GM18511 (cell line): ENCODE results near the gene INF2.

Experiments used
- ATAC-seq: cut with Tn5 transposase; IDR thresholded peaks from one replicate; pipeline ENCODE4 v1.9.1; 2021; ENCODE audit warnings: mild to moderate bottlenecking, moderate library complexity; ENCODE audit not compliant: unreplicated experiment

INF2 gene

DNA sequence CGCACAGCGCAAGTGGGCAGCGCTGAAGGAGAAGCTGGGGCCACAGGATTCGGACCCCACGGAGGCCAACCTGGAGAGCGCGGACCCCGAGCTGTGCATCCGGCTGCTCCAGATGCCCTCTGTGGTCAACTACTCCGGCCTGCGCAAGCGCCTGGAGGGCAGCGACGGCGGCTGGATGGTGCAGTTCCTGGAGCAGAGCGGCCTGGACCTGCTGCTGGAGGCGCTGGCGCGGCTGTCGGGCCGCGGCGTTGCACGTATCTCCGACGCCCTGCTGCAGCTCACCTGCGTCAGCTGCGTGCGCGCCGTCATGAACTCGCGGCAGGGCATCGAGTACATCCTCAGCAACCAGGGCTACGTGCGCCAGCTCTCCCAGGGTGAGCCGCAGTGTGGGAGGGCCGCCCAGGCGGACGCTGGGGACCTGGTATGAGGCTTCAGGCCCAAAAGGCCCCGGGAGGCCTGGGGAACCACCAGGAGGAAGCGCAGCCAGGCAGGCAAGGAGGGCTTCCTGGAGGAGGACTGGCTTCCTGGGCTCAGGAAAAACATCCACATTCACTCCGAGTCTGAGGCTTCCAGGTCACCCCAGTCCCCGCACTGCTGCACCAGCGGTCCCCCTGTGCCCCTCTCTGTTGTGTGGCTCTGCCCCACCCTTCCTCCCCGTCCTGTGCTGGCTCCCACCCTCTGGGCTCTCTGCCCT lies 12.1 kb downstream of the INF2 start:
- no peak for ATAC-seq

DNA sequence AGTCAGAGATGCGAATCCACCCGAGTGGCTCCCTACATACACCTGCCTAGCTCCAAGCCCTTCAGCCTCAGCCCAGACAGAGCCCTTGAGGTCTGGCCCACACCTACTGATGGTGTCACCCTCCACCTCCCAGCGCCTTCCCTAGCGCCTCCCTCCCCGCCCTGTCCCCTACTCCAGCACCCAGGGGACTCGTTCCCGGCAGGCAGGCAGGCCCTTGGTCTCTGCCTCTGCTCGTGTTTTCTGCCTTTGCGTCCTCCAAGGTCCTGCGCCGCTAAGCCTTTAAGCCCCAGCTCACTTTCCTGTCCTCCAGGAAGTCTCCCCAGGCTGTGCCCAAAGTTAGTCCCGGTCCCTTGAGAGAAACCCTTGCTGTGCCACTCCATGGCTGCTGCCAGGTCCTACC lies 12.7 kb downstream of the INF2 start:
- no peak for ATAC-seq

DNA sequence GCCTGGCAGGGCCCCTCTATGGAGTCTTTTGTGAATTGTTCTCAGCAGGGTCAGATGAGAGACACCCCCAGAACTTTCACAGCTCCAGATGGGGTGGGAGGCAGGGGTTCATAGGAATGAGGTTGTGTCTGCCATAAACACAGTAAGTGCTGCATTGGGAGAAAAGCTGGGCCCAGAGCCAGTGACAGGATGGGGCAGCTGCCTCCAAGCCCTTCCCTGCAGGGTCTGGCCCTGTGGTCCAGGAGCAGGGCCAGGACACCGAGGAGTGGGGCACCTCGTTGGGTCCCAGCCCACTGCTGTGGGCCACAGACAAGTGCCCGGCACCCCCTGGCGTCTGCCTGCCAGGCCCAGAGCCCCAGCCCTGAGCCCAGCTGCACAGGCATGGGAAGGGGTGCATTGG lies 13.3 kb downstream of the INF2 start:
- no peak for ATAC-seq

DNA sequence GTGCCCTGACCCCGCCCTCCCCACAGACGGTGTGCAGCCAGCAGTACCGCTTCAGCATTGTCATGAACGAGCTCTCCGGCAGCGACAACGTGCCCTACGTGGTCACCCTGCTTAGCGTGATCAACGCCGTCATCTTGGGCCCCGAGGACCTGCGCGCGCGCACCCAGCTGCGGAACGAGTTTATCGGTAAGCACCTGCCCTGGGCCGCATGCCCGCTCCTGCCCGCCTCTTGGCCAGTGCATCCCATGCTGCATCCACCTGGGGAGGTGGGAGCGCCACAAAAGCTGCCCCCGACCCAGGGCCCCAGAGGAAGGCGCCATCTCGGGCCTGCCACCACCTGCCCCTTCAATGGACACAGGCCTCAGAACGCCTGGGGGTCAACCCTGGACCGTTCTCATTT lies 13.9 kb downstream of the INF2 start:
- ATAC-seq = no peak

DNA sequence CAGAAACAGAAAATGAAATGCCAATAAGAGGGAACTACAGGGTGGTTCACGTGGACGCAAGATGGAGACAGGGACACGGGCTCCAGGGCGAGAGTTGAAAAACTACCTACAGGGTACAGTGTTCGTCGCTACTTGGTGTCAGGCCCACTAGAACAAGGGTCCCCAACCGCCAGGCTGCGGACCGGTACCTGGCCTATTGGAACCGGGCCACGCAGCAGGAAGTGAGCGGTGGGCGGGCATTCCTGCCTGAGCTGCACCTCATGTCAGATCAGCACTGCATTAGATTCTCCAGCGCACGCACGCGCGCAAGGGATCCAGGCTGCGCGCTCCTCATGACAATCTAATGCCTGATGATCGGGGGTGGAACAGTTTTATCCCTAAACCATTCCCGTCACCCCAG lies 14.8 kb downstream of the INF2 start:
- ATAC-seq = no peak

DNA sequence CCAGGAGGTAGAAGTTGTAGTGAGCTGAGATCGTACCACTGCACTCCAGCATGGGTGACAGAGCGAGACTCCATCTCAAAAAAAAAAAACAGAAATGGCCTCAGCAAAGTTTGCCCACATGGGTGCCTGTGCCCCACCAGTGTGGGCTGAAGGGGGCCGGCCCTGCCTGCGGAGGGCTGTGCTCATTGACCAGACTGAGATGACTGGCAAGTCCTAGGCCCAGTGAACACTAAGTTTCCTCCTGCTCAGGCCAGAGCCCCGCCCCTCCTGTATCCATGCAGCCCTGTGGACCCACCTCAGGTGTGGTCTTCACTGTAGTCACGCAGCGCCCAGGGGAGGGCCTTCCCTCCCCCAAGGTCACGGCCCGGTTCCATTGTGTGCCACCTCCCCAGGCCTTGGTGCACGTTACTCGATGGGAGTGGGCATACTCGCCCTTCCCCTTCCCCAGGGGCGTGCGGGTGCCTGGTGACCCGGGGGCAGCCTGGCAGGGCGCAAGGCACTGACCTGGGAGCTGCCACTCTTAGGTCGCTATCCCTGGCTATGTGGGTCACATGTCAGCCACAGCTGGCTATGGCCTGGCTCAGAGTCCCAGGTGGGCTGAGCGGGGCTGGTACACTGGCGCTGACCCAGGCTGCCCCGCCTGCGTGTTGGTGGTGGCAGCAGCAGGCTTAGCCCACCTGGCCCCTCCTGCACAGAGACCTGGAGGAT lies 16.1 kb downstream of the INF2 start:
- no peak for ATAC-seq

DNA sequence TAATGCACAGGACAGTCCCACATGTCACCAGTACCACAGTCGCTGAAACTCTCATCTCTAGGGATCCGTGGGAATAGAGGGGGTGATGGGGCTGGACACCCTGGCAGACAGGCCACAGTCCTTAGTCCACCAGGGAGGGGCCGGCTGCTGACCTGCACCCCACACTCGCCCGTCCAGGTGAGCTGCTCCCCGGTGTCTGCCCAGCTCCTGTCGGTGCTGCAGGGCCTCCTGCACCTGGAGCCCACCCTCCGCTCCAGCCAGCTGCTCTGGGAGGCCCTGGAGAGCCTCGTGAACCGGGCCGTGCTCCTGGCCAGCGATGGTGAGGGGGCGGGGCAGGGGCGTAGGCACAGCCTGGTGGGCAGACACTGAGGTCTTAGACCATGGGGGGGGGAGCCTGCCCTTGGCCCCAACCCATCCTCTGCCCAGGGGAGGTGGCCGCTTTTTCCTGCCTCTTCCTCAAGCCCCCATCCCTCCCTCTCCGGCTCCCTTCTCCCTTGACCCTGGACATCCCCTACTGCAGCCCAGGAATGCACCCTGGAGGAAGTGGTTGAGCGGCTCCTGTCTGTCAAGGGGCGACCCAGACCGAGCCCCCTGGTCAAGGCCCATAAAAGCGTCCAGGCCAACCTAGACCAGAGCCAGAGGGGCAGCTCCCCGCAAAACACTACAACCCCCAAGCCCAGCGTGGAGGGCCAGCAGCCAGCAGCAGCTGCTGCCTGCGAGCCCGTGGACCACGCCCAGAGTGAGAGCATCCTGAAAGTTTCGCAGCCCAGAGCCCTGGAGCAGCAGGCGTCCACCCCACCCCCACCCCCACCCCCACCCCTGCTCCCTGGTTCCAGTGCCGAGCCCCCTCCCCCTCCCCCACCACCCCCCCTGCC lies 17.6 kb downstream of the INF2 start:
- no peak for ATAC-seq

DNA sequence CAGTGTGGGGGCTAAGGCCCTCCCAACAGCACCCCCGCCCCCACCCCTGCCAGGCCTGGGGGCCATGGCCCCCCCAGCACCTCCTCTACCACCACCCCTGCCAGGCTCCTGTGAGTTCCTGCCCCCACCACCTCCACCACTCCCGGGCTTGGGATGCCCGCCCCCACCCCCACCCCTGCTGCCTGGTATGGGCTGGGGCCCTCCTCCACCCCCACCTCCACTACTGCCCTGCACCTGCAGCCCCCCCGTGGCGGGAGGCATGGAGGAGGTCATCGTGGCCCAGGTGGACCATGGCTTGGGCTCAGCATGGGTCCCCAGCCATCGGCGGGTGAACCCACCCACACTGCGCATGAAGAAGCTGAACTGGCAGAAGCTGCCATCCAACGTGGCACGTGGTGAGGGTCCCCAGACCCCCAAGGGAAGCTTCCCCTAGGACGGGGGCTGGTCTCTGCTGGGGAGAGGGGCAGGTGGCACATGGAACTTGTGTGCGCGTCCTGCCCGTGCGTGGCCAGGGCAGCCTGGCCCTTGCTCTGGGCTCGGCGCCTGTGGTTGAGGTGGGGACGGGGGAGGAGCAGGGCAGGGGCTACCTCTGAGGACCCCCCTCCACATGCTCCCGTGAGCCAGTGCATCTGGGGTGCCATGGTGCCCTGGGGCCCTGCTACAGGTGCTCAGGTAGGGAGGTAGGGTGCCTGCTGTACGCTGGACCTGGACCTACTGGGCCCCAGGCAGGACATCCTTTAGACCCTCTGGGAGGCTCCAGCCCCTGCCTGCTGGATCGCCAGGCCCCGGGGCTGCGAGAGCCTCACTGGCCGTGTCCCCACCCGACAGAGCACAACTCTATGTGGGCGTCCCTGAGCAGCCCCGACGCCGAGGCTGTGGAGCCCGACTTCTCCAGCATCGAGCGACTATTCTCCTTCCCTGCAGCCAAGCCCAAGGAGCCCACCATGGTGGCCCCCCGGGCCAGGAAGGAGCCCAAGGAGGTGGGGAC lies 18.5 kb downstream of the INF2 start:
- no peak for ATAC-seq

DNA sequence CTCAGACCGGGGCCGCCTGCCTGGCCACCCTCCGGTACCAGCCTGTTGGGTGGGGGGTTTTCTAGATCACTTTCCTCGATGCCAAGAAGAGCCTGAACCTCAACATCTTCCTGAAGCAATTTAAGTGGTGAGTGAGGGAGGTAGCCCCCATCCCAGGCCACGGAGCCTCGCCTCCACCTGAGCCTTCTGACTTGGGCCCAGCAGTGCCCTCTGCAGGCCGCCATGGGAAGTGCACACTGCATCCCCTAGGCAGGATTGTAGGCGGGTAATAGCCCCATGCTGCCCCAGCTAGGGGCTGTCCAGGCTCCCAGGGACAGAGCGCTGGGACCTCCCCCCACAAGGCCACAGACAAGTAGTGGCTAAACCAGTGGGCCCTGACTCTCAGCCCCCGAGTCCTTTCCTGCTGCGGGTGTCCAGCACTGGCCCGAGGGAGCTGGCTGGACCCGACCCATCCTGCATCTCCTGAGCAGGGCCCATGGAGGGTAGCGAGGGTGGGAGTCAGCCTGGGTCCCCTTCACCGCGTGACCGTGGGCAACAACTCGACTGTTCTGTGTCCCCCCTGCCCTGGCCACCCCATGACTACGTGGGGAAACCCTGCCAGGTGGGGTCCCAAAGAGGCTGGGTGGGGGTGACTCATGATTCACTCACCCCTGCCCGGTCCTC lies 19.3 kb downstream of the INF2 start:
- ATAC-seq = no peak

DNA sequence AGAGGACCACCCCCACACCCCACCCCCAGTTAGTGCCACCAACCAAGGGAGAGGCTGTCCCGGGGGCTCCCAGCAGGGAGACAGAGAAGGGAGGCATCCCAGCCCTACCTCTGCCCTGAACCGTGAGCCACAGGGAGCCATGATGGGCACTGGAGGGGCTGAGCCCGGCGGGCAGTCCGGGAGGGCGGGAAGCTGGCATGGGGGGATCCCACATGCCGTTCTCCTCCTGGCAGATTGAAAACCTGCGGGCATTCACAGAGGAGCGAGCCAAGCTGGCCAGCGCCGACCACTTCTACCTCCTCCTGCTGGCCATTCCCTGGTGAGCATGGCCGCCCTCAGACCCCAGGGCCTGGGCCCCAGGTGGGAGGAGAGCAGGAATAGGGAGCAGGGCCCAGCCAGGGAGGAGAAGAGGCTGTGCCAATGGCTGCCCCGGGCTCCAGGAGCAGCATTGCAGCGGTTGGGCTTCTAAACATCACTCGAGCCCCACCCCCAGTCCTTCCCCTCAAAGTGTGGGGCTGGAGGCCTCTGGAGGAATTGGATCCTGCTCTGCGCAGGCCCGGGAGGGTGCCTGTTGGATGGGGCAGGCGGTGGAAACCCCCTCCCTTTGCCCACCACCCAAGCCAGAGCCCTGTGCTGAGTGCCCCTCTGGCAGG lies 20.1 kb downstream of the INF2 start:
- ATAC-seq = no peak

DNA sequence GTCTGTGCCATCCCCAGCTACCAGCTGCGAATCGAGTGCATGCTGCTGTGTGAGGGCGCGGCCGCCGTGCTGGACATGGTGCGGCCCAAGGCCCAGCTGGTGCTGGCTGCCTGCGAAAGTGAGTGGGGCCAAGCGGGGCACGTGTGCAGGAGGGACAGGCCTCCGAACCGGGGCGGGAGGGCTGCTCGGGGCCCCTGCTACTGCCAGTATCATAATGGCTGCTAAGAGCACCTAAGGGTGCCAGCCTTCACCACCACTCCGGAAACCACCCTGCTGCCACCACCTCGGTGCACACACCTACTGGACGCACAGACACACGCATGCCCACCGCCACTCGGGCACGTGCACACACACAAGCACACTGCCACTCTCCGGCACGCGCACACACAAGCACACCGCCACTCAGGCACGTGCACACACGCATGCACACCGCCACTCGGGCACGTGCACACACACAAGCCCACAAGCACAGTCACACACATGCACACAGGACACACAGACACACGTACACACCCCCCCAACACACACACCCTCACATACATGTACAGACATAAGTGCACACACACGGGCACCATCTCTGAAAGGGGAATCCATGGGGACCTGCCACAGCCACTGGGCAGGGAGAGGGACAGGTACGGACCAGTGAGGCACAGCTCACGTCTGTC lies 20.8 kb downstream of the INF2 start:
- no peak for ATAC-seq

DNA sequence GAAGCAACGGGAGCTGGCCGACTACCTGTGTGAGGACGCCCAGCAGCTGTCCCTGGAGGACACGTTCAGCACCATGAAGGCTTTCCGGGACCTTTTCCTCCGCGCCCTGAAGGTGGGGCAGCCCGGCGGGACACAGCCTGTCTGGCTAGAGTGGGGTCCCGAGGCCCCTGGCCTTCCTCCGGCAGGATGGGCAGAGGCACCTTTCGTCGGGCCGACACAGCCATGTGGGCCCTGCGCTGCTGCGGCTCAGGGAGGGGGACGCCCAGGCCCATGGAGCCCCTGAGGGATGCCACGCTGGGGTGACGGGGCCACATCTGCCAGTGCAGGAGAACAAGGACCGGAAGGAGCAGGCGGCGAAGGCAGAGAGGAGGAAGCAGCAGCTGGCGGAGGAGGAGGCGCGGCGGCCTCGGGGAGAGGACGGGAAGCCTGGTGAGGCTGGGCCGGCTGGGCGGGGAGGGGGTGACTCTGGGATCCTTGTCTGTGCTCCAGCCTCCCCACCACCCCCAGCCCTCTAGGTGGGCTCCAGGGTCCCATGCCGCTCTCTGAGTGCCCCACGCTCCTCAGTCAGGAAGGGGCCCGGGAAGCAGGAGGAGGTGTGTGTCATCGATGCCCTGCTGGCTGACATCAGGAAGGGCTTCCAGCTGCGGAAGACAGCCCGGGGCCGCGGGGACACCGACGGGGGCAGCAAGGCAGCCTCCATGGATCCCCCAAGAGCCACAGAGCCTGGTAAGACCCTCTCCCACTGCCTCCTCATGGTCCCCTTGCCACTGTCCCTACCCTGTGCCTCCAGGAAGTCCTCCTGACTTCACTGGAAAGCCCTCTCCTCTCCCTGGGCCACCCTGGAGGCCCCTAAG lies 23.7 kb downstream of the INF2 start:
- no peak for ATAC-seq

DNA sequence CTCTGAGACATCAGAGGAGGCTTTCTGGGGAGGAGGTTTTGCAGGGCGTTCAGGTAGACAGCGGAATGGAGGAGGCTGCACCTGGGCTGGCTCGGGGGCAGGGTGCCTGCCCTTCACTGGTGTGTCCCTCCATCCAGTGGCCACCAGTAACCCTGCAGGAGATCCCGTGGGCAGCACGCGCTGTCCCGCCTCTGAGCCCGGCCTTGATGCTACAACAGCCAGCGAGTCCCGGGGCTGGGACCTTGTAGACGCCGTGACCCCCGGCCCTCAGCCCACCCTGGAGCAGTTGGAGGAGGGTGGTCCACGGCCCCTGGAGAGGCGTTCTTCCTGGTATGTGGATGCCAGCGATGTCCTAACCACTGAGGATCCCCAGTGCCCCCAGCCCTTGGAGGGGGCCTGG lies 24.6 kb downstream of the INF2 start:
- ATAC-seq = no peak

DNA sequence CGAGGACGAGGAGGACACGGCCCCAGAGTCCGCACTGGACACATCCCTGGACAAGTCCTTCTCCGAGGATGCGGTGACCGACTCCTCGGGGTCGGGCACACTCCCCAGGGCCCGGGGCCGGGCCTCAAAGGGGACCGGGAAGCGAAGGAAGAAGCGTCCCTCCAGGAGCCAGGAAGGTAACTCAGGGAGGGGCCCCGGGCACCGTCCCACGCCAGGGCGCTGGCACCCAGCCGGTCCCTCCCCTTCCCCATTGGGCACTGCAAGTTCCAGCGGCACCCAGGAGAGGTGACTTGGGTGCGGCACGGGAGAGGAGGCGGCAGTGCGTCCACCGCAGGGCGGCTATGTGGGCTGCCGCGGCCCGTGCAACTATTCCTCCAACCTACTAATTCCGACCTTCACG lies 25.3 kb downstream of the INF2 start:
- ATAC-seq = no peak

DNA sequence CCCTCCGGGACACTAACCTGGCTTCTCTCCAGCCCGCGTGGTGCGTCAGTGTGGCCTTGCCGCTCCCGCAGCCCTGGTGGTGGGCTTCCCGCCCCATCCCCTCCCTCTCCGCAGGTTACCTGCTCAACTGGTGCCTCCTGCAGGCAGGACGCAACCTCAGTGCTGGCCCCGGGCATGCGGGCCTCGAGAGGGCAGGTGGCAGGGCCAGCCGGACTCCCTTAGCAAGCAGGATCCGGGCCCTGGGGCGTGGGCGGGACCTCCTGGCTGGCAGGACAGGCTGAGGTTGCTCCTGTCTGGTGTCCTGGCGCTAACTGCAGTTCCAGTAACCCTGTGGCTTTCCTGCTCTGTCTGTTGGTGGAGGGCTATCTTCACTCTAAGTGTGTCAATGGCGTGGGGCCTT lies 26.0 kb downstream of the INF2 start:
- no peak for ATAC-seq

DNA sequence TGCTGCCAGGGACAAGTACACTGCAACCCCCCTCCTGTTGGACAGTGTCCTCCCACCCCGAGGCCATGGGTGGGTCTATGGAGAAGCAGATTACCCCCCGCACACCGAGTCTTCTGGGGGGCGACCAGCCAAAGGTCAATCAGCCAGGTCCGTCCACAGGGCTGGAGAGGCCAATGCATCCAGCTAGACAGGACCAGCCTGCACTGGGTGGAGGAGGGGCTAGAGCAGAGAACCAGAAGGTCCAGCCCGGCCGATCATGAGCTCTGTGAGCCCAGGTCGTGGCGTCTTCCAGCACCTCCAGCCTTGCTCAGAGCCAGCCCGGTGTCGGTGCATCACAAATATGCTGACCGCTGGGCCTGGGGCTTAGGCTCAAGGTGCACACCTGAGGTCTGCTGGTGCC lies 26.5 kb downstream of the INF2 start:
- ATAC-seq = no peak

DNA sequence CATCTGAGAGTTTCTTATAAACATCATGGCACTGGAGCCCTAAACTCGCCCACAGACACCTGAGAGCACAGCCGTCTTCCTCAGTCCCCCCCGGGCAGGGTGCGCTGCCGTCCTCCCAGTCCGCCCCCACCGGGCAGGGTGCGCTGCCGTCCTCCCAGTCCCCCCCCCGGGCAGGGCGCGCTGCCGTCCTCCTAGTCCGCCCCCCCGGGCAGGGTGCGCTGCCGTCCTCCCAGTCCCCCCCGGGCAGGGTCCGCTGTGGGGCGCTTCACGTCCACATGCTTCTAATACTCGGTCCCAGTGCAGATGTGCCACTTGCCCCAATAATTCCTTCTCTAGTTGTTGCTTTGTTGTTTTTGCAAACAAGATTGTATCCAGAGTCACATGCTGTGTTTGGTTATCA lies 27.7 kb downstream of the INF2 start:
- no peak for ATAC-seq

DNA sequence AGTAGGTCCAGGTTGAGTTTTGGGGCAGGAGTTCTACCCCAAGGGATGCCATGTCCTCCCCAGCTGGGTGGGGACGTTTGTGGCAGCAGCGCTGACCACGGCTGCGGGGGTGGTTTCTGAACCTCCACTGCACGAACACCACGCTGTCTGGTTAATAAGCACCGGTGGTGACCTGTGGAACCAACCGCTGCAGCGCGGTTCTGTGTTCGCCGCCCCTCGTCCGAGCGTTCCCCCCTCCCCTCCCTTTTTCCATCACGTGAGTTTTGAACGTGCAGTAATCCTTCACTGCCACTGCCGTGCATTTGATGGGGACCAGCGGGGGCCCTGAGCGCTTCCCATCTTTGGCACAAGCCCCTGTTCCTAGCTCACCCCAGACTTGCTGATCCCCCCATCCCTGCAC lies 28.2 kb downstream of the INF2 start:
- no peak for ATAC-seq
